ENCODE data around the gene DYRK1A.
A peak's percentile ranks its signal among the peaks of the same experiment; 100 is the strongest.

DYRK1A gene

GRCh38 chr21:37450445-37450941 is 83.9 kb downstream of the DYRK1A start:
- no peak for DNase-seq (ENCODE audit: low read depth)

- no peak for DNase-seq (ENCODE audit: low read depth)
Measured at GRCh38 chr21:37451446-37451845, 84.9 kb downstream of the DYRK1A start.

GRCh38 chr21:37452227-37452626 is 85.7 kb downstream of the DYRK1A start:
- DNase-seq (ENCODE audit: low read depth): no peak

DNA sequence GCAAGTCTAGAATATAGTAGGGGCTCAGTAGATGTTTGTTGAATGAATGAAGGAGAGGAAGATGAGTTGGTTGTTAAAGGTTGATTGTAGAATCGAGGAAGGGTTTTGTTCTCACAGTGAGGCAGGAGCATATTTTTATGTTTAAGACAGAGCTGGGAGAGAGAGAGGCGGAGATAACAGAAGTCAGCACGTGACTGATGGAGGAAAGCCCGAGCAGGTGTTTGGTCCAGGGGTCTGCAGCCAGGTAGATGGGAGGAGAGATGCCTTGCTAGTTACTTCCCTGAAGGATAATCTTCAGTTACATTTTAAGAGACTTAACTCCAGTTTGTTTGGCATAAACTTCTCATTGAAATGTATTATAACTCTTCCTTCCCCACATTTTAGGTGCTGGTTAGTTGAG is 86.8 kb downstream of the DYRK1A start:
- DNase-seq (ENCODE audit: low read depth): no peak

- no peak for DNase-seq (ENCODE audit: low read depth)
Measured at GRCh38 chr21:37454869-37455503, 88.4 kb downstream of the DYRK1A start.

DNA sequence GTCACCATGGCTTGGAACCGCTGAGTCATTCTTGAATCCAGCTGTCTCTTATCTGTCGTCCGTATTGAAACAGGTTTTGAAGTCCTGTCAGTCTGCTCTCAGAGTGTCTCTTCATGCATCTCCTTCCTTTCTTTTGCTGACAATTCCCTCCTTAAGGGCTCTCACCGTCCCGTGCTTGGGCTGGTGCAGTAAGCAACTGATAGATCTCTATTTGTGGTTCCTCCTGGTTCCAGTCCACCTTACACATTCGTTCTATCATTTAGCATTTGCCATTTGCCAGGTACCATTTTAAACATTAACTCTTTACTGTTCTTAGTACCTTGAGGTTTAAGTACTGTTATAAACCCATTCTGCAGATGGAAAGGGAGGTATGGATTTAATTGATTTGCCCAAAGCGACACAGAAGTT is 88.9 kb downstream of the DYRK1A start:
- peak; percentile 61 for DNase-seq (ENCODE audit: low read depth)

- no peak for DNase-seq (ENCODE audit: low read depth)
Measured at GRCh38 chr21:37458669-37459276, 92.2 kb downstream of the DYRK1A start.

- DNase-seq (ENCODE audit: low read depth): no peak
Measured at GRCh38 chr21:37459575-37459974, 93.0 kb downstream of the DYRK1A start.

DNA sequence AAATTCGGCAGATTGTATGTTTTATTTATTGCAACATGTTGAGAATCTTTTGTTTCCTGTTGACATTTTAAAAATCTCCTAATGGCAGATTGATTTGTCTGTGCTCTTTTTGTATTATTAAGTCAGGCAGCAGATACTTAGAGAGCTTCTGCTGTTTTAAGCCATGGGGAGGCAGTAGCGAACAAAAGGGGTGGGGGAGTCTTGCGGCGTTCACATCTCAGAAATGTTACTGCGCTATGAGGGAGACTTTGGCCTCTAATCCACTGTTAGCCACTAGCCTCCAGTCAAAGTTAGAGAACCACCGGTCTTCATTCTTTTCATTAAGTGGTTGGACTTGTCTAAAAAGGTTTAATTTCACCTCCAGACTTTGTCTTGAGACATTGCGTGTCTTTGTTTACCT is 93.6 kb downstream of the DYRK1A start:
- no peak for DNase-seq (ENCODE audit: low read depth)

GRCh38 chr21:37461479-37461878 is 94.9 kb downstream of the DYRK1A start:
- DNase-seq (ENCODE audit: low read depth): no peak

- DNase-seq (ENCODE audit: low read depth): no peak
Measured at GRCh38 chr21:37462087-37462861, 95.7 kb downstream of the DYRK1A start.

DNA sequence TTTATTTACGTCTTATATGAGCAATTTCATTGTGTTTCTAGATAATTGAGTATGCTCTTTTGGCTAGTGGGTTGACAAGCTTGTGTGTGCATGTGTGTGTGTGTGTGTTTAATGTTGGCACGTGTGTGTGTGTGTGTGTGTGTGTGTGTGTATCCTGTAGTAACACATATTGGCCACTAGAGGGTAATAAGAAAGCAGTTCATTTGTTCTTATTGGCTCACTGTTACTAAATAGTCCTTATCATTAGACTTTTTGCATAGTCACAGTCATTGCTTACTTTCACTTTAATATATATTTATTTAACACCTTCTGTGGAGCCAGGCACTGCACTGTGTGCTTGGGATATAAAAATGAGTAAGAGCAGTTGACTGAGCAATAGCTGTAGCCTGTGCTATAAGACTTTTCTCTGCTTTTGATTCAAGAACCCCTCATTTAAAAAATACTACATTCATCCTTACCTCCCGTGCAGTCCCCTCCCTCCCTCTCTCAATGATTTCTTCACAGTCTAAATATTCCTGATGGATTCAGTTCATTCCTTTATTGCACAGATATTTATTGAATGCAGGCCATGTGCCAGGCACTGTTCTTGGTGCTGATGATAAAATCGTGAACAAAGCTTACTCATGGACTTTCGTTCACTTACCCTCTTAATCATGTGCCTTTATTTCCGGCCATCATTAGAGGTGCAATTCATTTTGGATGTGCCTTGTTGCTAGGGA is 96.7 kb downstream of the DYRK1A start:
- peak; percentile 40 for DNase-seq (ENCODE audit: low read depth)

GRCh38 chr21:37467082-37467481 is 100.5 kb downstream of the DYRK1A start:
- no peak for DNase-seq (ENCODE audit: low read depth)

- no peak for DNase-seq (ENCODE audit: low read depth)
Measured at GRCh38 chr21:37468909-37469308, 102.3 kb downstream of the DYRK1A start.

- DNase-seq (ENCODE audit: low read depth): no peak
Measured at GRCh38 chr21:37469441-37469840, 102.9 kb downstream of the DYRK1A start.

- DNase-seq (ENCODE audit: low read depth): no peak
Measured at GRCh38 chr21:37472581-37472980, 106.0 kb downstream of the DYRK1A start.

DNA sequence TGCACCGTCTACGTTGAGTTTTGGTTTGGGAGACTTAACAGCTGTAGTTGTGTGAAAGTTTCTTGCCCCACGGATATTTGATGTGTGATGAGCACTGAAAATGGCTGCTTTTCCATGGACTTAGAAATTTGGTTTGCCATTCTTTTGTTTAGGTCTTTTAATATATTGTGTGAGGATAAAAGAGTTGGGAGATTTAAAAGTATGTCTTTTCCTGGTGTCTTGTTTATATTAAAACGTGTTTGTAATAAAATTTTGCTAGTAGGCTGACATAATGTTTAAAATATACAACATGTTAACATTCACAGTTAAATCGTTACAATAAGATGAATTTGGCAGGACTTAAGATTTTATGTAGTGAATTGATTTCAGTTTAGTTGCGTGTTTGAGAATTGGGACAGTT is 106.9 kb downstream of the DYRK1A start:
- no peak for DNase-seq (ENCODE audit: low read depth)

DNA sequence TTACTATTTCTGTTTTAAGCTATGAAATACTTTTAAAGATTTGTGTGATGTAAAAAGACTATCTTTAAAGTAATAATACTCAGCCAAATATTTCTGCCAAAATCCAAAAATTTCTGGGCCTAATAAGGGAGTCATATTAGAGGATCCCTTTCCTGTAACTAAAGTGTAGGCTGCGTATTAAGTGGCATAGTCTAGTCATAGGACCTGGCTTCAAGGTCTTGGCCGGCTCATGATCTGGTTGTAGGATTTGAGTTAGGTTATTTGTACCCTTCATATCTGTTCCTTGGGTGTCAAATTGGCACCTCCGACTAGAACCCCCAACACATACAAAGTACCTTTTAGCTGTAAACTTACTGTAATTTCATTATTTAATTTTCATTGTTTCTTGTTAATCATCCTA is 107.8 kb downstream of the DYRK1A start:
- no peak for DNase-seq (ENCODE audit: low read depth)

DNA sequence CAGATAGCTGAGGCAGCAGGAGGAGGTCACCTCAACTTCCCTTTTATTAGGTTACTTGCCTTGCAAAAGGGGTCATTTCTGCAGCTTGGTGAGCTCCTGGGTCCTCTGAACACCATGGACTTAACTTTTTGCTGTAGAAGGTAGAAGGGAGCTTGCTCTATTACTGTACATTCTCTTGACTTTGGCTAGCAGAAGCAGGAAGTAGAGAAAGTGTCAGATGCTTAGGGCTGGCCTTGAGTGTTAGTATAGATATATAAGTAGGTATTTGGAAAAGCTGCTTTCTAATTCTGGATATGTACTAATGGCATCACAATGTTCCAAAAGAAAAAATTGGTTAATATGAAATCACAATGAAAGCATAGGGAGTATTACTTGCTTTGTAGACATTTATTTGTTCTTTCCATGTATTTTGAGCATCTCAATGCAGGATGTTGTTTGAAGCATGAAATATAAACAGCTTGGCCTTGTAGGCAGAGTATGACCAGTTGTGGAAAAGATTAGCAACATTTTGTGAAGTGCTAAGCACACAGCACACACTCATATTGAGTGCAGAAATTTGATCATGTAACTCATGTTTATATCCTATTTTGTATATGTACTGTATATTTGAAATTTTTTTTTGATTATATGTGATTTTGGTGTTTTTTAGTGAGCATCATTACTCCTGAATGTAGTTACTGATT is 108.8 kb downstream of the DYRK1A start:
- no peak for DNase-seq (ENCODE audit: low read depth)

GRCh38 chr21:37478794-37479193 is 112.2 kb downstream of the DYRK1A start:
- no peak for DNase-seq (ENCODE audit: low read depth)

GRCh38 chr21:37483776-37484175 is 117.2 kb downstream of the DYRK1A start:
- no peak for DNase-seq (ENCODE audit: low read depth)
